Fibroblast of pulmonary artery (primary cell): Measurements from ENCODE around the gene ROMO1.
A peak's percentile ranks its signal among the peaks of the same experiment; 100 is the strongest.

Experiments used
- DNase-seq: peaks from one replicate; pipeline ENCODE4 v3.0.0-alpha.2; 2010; ENCODE audit warnings: low read depth
- H3K4me3 ChIP-seq: replicated peaks from 2 replicates; pipeline ENCODE4 v1.5.1; 2011; ENCODE audit warnings: low read depth, mild to moderate bottlenecking, control low read depth, low read length, moderate library complexity
- CTCF ChIP-seq: IDR thresholded peaks from 2 replicates; pipeline ENCODE4 v1.5.1; 2011; ENCODE audit warnings: mild to moderate bottlenecking, control low read depth, low read length, inconsistent platforms; ENCODE audit errors: missing control alignments

ROMO1 gene

GRCh38 chr20:35699127-35699956 is at the start of gene ROMO1, which contains the start of gene NFS1:
Gene ROMO1 (plus strand): TSS chr20:35699405. CDS start chr20:35699633, 228 bp downstream.
Gene NFS1 (minus strand): TSS chr20:35699352. CDS start chr20:35699288, 64 bp downstream.
- H3K4me3 ChIP-seq, result peak within 1 kb of the TSS; percentile 97
- peak; percentile 81 for DNase-seq

GRCh38 chr20:35650632-35651031 is 48.6 kb upstream of the ROMO1 start:
- no peak overlapping the region for H3K4me3 ChIP-seq
- no peak for TF ChIP-seq CTCF
- DNase-seq, result no peak

More at GRCh38 chr20:35699127-35699956, at the start of gene ROMO1, which contains the start of gene NFS1:
- TF ChIP-seq CTCF, result no peak

GRCh38 chr20:35651958-35652357 is 47.2 kb upstream of the ROMO1 start:
- no peak overlapping the region for H3K4me3 ChIP-seq
- no peak for DNase-seq
- TF ChIP-seq CTCF, result no peak

GRCh38 chr20:35652641-35653429 is 46.4 kb upstream of the ROMO1 start:
- DNase-seq, result no peak
- no peak for TF ChIP-seq CTCF
- H3K4me3 ChIP-seq, result no peak overlapping the region

- DNase-seq, result no peak
- TF ChIP-seq CTCF, result no peak
- H3K4me3 ChIP-seq, result no peak overlapping the region
Observed at GRCh38 chr20:35653430-35653734, 45.8 kb upstream of the ROMO1 start.

- no peak overlapping the region for H3K4me3 ChIP-seq
- TF ChIP-seq CTCF, result no peak
- no peak for DNase-seq
Observed at GRCh38 chr20:35653893-35654292, 45.3 kb upstream of the ROMO1 start.
